ENCODE measurements around the gene GALK2. TPM values are rescaled to one million over a fixed set of nuclear protein-coding genes. Genes with fewer than 3 reads are reported as not detected.

The GALK2 gene
- total and polyA plus RNA-seq, 2 of the 8 experiments (the other 6 are each of a cell fraction or from before 2014, with no cell fraction given): 8.7 to 16.1 TPM

DNA sequence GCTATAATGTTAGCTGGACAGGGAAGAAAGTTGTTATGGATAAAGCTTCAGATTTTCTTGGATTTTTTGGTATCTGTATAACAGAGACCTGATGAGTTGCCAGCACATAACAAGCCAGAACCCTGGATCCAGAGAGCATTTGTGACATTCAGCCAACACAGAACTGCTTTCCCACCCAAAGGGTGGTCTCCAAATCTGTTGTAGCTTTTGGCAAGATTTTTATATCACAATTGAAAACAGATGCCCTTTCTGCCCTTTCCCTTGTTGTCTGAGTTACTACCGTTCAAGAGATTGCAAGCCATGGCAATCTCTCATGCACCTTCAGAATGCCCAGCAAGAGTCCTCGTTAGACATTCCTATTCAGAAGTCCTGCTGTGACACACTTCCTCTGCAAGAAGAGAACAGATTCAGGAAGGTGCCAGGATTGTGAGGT, 145.4 kb downstream of the GALK2 start (continued):
- TF ChIP-seq SIX5 (IDR thresholded peaks at IDR 0.05; ENCODE audit: low read depth, low read length) (no peak), SAP30 (IDR thresholded peaks at IDR 0.05; ENCODE audit: insufficient read depth, insufficient replicate concordance, low read length) (no peak), JUND (IDR thresholded peaks at IDR 0.05; ENCODE audit: low read length) (no peak), ZNF274 (IDR thresholded peaks at IDR 0.05; ENCODE audit: borderline replicate concordance, extremely low read depth, low read length) (no peak), CREB1 (IDR thresholded peaks at IDR 0.05) (no peak), PHF8 (conservative IDR thresholded peaks at IDR 0.05; ENCODE audit: low read depth, low read length) (no peak), CHD7 (IDR thresholded peaks at IDR 0.05; ENCODE audit: insufficient replicate concordance, low read length) (no peak), RAD21 (IDR thresholded peaks at IDR 0.05 in 1 of 2, conservative IDR thresholded peaks at IDR 0.05 in 1 of 2; ENCODE audit: low read depth in 2 of 2, low read length in 2 of 2) (no peak), BACH1 (IDR thresholded peaks at IDR 0.05; ENCODE audit: low read length) (no peak), SIRT6 (IDR thresholded peaks at IDR 0.05; ENCODE audit: low read length) (no peak), YY1 (IDR thresholded peaks at IDR 0.05; ENCODE audit: low read depth, low read length) (0 out of 2 replicates have a peak, but pooled peaks have one; percentile 38)

All from H1 (cell line).